ENCODE results near the gene GALNT13.

Gene GALNT13

GRCh38 chr2:154223726-154224125 lies 352.0 kb downstream of the GALNT13 start:
- DNase-seq (ENCODE audit: low read depth in 2 of 2), result no peak

- DNase-seq (ENCODE audit: low read depth in 2 of 2), result no peak
Measured at GRCh38 chr2:154226931-154227330, 355.2 kb downstream of the GALNT13 start.

- no peak for DNase-seq (ENCODE audit: low read depth in 2 of 2)
Measured at GRCh38 chr2:154228566-154229280, 357.0 kb downstream of the GALNT13 start.

- DNase-seq (ENCODE audit: low read depth in 2 of 2), result no peak
Measured at GRCh38 chr2:154229966-154230365, 358.2 kb downstream of the GALNT13 start.

GRCh38 chr2:154231021-154231420 lies 359.3 kb downstream of the GALNT13 start:
- DNase-seq (ENCODE audit: low read depth in 2 of 2), result no peak

GRCh38 chr2:154233231-154233630 lies 361.5 kb downstream of the GALNT13 start:
- no peak for DNase-seq (ENCODE audit: low read depth in 2 of 2)

- no peak for DNase-seq (ENCODE audit: low read depth in 2 of 2)
Measured at GRCh38 chr2:154238252-154238651, 366.5 kb downstream of the GALNT13 start.

GRCh38 chr2:154240316-154240715 lies 368.6 kb downstream of the GALNT13 start:
- no peak for DNase-seq (ENCODE audit: low read depth in 2 of 2)

- DNase-seq (ENCODE audit: low read depth in 2 of 2), result no peak
Measured at GRCh38 chr2:154240921-154241379, 369.2 kb downstream of the GALNT13 start.

GRCh38 chr2:154242687-154243086 lies 371.0 kb downstream of the GALNT13 start:
- DNase-seq (ENCODE audit: low read depth in 2 of 2), result no peak

- DNase-seq (ENCODE audit: low read depth in 2 of 2), result no peak
Measured at GRCh38 chr2:154243685-154244084, 372.0 kb downstream of the GALNT13 start.

- no peak for DNase-seq (ENCODE audit: low read depth in 2 of 2)
Measured at GRCh38 chr2:154244932-154245331, 373.2 kb downstream of the GALNT13 start.

- no peak for DNase-seq (ENCODE audit: low read depth in 2 of 2)
Measured at GRCh38 chr2:154247503-154247902, 375.8 kb downstream of the GALNT13 start.

- DNase-seq (ENCODE audit: low read depth in 2 of 2), result no peak
Measured at GRCh38 chr2:154256136-154256535, 384.4 kb downstream of the GALNT13 start.

GRCh38 chr2:154259030-154259429 lies 387.3 kb downstream of the GALNT13 start:
- DNase-seq (ENCODE audit: low read depth in 2 of 2), result no peak

GRCh38 chr2:154261473-154262027 lies 389.8 kb downstream of the GALNT13 start:
- no peak for DNase-seq (ENCODE audit: low read depth in 2 of 2)

GRCh38 chr2:154263206-154263605 lies 391.5 kb downstream of the GALNT13 start:
- DNase-seq (ENCODE audit: low read depth in 2 of 2), result no peak

- no peak for DNase-seq (ENCODE audit: low read depth in 2 of 2)
Measured at GRCh38 chr2:154264024-154264423, 392.3 kb downstream of the GALNT13 start.

GRCh38 chr2:154267983-154268382 lies 396.3 kb downstream of the GALNT13 start:
- no peak for DNase-seq (ENCODE audit: low read depth in 2 of 2)

- DNase-seq (ENCODE audit: low read depth in 2 of 2), result no peak
Measured at GRCh38 chr2:154280543-154280942, 408.8 kb downstream of the GALNT13 start.

GRCh38 chr2:154289870-154290269 lies 418.1 kb downstream of the GALNT13 start:
- no peak for DNase-seq (ENCODE audit: low read depth in 2 of 2)

- DNase-seq (ENCODE audit: low read depth in 2 of 2), result no peak
Measured at GRCh38 chr2:154291511-154291910, 419.8 kb downstream of the GALNT13 start.

- no peak for DNase-seq (ENCODE audit: low read depth in 2 of 2)
Measured at GRCh38 chr2:154291927-154292326, 420.2 kb downstream of the GALNT13 start.

- DNase-seq (ENCODE audit: low read depth in 2 of 2), result no peak
Measured at GRCh38 chr2:154293864-154294263, 422.1 kb downstream of the GALNT13 start.
